T-cell (primary cell): ENCODE measurements around the gene RBM33. TPM values are rescaled to one million over a fixed set of nuclear protein-coding genes. Genes with fewer than 3 reads are reported as not detected.

Source experiments
- total RNA-seq, 35 experiments: library from RNA in 6 of 35; stranded (reverse) in 6 of 35; fragments of 120-200 nt in 1 of 35; gene quantifications; one replicate each; pipeline versions ENCODE4 v1.2.1 to v1.2.4 and lab custom pipeline; 2013 to 2026

Gene RBM33
- total RNA-seq, 5 donors from 2014 or later (not counting 1 experiment from before 2014, with no cell fraction given), result 157 to 180 (median 170) TPM

Other genes with a start within 250 kb of the RBM33 start
- not detected for gene EN2, start 186.5 kb upstream of the RBM33 start, total RNA-seq
- not detected for gene CNPY1, start 98.1 kb upstream of the RBM33 start, total RNA-seq
- under 1 TPM in 1 of 5 donors, not detected in 4; 0.06 TPM for gene SHH, start 167.8 kb downstream of the RBM33 start, total RNA-seq